Suppressor macrophage treated with lipopolysaccharide for 1 hour (primary cell): ENCODE results near the gene DHRS7B.
"Not testable (repeated sequence)": the region's sequence is repeated elsewhere in the genome, so short reads cannot be mapped to it uniquely, and the experiment has no call there.

Source experiments
- DNase-seq, 3 donors: peaks; one replicate each; pipeline ENCODE4 v3.0.0-alpha.2; 2020 to 2022

Gene DHRS7B

DNA sequence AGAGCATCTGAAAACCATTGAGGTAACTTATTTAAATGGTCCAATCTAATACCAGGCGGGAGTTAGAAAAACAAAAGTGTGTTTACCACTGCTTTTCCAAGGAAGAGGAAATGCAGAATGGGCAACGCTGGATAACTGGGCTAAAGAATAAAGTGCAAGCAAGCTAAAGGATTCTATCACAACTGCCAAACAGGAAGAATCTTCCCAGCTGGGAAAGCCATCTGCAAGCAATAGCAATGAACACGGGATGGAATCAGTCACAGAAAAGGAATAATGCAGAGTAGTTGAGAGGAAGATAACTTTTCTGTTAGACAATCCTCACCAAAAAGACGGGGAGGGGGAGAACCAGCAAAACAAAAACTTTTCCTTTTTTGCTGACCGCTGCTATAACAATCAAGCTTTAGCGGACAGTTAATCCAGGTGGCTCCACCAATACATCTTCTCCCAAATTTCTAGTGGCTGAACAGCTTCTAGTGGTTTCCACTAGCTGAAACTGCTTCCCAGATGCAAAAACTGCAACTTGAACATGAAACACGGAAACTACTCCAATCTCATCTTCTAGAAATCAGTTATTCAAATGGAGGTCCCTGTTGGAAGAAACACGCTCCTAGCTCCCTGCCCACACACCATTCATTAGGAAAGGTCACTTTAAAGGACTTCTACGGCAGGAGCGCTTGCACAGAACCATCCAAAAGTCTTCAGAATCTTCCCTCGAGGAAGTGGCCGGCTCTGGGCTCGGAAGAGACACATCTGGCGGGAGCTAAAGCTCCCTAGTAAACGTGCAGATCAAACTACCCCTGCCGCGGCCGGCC lies 86.3 kb downstream of the DHRS7B start:
- no peak for DNase-seq

DNA sequence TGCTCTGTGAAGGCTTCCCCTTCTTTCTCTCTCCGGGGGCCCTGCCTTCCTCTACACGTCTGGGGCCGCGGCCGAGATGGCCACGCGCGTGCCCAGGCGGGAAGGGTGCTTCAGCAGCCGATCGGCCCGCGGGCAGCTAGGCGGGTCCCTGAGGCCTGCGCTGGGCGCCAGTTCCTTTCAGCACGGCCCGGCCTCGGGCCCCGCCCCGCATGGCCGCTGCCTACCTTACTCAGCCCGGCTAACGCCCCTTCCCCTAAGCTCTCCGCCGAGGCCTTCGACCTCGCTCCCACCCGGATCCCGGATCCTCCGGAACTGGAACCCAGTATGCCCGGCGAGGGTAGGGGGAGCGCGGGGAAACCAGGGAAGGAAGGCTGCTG lies 86.9 kb downstream of the DHRS7B start:
- DNase-seq = peak; percentile 64 to 81 (median 68)

DNA sequence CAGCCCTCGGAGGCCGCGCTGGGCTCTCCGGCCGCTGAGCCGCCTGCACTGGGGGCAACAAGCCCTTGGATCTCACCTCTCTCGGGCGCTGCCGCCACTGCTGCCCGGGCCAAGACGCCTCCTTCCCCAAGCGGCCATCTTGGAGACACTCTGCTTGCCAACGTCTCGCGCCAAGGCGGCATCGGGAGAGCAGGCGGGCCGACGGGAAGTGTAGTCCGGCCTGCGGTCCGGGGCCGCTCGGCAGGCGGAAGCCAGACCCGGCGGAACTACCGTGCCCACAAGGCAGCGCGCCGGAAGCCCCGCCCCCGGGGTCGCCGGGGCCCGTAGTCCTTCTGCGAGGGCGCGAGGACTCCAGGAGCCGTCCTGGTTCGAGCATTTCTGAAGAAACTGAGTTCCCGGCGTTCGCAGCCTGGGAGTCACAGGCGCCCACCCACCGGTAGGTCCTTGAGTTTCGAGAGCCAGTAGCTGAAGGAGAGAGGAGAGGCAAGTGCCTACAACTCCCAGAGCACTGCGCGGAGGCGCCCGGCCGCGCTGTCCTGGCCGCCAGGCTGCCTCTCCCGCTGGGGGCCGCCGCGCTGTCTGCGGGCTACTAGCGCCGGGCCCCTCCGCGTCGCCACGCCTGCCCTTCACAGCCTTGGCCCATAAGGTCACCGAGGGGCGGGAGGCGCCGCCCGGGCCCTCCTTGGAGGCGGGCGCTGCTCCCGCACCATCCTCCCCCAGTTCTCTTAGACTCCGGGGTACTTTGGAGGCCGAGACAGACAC lies 87.4 kb downstream of the DHRS7B start, which contains the start of gene TMEM11:
TMEM11 (minus strand) TSS at position 147 of the 762 bp plus-strand sequence; CDS start at position 138, 9 bp downstream.
- peak; percentile 98 to 99 (median 98) for DNase-seq

DNA sequence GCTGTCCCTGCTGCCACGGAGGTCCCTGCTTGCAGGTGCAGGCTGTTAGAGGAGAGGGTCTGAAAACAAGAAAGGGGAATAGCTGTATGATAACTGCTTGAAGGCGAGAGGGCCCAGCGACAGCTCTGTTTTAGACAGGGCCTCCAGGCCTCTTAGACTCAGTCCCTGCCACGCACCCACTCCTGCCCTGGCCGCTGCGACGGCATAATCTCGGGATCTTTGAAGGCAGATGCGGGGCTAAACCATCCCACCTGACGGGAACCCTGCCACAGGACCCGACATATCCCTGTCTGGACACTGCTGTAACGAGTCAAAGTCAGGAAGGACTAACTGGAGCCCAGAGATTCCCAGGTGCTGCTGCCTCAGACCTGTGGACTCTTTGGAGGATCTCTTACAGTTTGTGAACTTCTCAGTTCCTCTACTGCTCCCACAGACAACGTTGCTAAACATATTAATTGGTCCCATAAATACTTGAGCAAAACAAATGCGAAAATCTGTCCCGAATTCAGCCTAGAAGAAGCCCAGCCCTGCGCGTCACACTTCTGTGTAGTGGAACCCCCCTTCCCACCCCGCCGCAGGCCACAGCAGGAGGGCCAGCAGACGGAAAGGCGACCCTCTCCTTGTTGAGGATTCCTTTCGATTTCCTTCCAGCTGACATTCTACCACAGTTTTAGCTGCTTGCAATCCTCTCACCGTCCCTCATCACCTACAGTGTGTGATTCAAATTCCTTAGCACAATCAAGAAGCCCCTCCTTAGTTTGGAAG lies 88.2 kb downstream of the DHRS7B start:
- peak; percentile 17 to 32 (median 26) for DNase-seq

DNA sequence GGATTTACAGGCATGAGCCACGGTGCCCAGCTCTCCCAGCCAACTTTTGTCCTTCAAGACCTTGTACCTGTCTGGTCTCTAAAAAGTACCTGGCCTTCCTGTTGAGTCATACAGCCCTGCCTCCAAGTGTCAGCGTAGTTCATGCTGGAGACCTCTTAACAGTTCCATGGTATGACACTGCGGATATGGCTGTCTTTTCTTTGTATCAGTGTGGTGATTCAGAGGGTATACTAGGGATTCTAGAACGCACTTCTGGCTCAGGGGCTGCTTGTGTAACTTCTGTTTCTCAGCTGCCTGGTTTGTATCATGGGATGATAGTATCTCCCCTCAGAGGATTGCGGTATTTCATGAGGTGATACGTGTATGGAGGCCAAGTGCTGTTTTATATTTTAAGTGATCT lies 89.2 kb downstream of the DHRS7B start:
- DNase-seq = no peak

DNA sequence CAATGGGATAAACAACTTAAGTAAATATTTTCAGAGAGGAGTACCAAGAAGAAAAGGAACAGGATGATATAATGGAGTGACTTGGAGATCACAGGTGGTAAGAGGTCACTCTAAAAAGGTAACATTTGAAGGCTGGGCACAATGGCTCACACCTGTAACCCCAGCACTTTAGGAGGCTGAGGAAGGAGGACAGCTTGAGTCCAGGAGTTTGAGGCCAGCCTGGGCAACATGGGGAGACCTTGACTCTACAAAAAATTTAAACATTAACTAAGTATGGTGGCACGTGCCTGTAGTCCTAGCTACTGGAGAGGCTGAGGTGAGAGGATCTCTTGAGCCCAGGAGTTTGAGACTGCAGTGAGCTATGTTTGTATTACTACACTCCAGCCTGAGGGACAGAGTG lies 90.6 kb downstream of the DHRS7B start:
- no peak for DNase-seq

DNA sequence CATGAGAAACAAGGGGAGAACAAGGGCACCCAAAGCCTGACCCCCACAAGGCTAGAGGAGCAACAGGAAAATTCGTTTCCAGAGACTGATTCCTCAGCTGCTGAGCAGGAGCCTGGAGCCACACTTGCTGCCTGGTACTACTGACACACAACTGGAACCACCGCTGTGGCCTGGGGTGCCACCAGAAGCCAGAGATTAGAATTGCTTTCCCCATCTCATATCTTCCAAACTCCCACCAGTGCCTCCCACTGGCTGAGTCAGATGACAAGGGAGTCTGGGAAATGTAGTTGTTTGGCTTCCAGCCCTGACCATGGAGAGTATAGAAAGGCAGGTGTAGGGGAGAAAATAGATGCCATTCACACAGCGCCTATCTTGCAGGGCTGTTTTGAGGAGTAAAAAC lies 91.3 kb downstream of the DHRS7B start:
- DNase-seq = peak; percentile 33 to 41 (median 35)

DNA sequence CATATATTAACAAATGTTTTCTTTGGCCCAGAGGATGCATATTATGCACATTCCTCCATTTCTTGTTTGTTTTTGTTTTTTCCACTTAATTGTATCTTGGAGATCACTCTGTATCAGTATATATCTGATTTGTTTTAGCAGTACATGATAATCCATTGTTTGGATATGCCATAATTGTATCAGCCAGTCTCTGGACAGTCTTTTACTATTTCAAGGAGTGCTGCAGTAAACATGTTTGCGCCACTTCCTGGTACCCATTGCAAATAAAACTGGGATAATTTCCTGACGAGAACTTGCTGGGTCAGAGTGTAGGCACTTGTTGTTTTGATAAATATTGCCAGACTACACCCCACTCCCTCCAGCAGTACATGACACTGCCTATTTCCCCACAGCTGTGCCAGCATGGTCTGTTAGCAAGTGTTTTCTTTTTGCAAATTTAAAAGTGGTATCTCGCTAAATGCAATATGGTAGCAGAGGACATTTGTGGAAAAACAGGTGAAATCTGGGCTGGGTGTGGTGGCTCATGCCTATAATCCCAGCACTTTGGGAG lies 92.1 kb downstream of the DHRS7B start:
- no peak for DNase-seq

DNA sequence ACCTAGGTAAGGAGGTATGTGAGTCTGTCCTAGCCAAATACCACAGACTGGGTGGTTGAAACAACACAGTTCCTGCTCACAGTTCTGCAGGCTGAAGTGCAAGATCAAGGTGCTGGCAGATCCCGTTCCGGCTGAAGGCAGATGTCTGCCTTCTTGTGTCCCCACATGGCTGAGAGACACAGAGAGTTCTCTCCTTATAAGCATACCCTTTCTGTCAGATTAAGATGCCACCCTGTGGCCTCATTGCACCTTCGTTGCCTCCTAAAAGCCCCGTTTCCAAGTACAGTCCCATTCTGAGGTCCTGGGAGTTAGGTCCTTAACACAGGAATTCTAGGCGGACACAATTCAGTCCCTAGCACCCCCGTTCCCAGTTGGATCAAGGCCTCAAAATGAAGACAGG lies 96.3 kb downstream of the DHRS7B start:
- DNase-seq = no peak

DNA sequence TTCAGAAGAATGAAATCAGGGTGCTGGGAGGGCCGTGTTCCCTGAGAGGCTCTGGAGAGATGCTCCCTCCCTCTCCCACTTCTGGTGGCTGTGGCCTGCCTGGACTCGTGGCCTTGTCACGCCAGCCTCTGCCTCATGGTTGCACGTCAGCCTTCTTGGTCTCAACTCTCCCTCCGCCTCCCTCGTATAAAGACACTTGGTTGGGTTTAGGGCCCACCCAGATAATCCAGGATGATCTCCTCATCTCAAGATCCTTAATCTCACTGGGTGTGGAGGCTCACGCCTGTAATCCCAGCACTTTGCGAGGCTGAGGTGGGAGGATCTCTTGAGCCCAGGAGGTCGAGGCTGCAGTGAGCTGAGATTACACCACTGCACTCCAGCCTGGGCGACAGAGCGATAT lies 100.5 kb downstream of the DHRS7B start:
- DNase-seq = not testable (repeated sequence)

DNA sequence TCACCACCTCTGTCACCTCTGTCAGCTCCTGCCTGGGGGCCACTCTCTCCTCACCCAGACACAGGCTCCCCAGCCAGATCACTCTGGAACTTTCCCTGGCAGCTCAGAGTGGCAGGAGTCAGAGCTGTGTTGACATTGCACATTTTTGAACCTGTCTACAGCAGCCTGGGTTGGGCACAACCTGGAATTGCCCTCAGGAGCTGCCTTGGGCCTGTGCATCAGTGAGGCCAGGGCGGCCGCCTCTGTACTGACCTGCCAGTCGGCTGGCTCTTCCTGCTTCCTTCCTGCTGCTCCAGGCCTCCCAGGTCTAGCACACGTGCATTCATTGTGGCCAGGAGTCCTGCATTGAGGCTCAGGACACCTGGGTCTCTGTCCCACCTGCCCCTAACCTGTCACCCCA lies 101.3 kb downstream of the DHRS7B start:
- no peak for DNase-seq

DNA sequence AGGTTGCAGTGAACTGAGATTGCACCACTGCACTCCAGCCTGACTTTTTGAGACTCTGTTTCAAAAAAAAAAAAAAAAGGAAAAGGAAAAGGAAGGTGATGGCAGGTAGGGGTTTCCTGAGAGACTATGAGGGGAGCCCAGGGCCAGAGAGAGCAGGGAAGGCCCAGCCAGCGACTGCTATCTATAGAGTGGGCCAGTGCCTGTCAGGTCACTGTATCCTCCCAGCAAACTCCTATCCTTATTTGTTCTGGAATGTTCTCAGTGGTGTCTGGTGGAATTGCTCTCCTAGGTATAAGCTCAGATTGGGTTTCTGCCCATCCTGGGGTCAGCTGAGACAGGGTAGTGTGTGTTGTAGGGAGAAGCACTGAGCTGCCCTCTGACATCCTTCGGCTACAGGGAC lies 102.1 kb downstream of the DHRS7B start:
- no peak for DNase-seq

DNA sequence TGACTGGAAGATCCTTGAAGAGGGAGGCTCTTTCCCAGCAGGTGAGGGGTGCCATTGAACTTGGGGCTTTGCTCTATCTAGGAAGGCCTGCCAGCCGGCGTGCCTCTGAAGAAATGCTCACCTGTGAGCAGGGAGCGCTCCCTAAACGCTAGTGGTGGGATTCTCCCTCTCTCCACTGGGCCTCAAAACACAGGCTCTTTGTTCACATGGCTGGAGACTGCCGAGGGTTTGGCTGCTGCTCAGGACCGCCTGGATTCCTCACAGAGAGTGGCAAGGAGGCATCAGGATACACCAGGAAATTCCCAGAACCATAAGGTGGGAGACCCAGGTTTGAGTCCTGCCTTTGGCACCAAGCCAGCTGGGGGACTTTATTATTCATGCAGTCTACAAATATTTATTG lies 104.8 kb downstream of the DHRS7B start:
- DNase-seq = no peak

DNA sequence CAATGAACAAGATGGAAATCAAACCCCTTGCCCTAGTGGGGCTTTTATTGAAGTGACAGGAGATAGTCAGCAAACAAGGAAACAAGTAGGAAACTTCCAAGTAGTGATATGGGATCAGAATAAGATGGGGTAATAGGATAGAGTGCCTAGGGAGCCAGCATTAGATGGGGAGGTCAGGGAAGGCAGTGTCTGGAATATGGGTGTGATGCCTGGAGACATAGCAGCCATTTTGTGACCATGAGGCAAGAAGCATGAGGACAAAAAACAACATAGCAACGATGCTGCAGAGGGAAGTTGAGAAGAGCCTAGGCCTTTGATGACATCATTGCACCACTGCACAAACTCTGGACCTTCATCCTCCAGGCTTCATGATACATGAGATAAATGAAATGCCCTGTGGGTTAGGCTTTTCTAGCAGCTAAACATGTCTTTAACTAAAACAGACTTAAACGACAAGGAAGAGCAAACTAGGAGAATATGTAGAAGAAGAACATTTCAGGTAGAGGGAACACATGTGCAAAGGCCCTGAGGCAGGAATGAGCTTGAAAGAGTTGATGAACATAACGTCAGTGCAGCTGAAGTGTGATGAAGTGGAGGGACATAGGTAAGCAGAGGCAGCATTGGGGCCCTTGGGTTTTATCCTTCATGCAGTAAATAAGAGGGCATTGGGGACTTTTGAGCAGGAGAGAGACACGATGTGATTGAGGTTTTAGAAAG lies 105.4 kb downstream of the DHRS7B start:
- DNase-seq = no peak

DNA sequence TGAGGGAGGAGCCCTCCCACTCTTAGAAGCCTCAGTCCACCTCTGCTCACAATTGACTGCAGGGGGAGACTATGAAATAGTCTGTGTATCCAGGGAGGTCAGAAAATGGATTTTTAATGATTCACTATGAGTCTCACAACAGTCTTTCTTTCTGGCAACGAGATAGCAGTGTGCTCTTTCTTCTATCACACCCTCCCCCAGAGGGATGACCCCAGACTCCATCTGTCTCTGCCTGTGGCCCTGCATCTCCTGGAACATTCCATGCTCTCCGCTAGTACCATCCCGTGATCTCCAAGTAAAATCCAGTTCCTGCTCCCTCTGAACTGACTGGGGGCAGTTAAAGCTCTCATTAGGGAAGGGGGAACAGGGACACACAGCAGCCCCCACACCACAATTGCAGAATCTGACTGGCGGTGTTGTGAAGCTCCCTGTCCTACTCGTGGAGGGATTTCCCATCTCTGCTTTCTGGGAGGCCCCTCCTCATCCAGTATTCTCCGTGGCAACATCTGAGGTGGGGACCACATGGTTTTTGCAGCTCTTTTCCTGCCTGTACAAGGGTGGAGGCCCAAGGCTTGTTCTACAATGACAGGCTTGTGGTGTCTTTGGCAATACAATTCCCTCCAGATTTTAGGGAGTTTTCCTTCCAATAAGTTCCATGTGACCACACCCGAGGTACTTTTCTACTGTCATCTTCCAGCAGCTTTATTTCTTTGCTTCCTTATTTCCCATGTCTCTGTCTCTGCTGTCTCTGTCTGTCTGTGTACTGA lies 107.0 kb downstream of the DHRS7B start:
- DNase-seq = peak in 1 of 3 donors; percentile 16

DNA sequence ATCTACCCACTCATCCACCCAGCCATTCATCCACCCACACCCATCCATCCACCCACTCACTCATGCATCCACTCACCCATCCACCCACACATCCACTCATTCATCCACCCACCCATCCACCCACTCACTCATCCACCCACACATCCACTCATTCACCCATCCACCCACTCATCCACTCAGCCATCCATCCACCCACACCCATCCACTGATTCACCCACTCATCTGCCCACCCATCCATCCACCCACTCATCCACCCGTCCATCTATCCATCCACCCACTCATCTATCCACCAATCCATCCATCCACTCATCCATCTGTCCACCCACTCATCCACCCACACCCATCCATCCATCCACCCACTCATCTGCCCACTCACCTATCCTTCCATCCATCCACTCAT lies 109.2 kb downstream of the DHRS7B start:
- DNase-seq = no peak

DNA sequence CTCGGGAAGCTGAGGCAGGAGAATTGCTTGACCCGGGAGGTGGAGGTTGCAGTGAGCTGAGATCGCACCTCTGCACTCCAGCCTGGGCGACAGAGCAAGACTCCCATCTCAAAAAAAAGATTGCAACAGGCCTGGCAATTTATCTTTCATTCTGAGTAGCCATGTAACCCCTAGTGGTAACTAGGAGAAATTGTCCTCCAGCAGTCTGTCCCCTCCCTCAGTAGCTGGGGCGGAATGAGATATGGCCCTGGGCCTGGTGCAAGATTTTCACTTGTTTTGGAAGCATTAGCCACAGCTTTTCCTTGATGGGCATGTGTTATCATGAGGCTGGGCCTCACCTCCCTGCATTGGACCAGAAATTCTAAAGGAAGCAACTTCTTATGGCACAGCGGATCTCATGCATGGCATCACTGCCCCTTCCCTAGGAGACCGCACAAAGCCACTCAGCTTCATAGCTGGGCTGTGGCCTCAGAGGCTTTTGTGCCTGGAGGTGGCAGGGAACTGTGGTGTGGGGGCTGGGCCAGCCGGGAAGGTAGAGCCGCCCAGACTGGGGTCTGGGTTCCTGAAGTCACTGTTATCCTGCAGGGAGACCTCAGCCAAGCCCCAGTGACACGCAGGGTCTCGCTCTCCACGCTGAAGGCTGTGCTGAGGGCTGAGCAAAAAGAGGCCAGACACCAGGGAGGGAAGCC lies 113.1 kb downstream of the DHRS7B start:
- peak; percentile 23 to 45 (median 44) for DNase-seq

DNA sequence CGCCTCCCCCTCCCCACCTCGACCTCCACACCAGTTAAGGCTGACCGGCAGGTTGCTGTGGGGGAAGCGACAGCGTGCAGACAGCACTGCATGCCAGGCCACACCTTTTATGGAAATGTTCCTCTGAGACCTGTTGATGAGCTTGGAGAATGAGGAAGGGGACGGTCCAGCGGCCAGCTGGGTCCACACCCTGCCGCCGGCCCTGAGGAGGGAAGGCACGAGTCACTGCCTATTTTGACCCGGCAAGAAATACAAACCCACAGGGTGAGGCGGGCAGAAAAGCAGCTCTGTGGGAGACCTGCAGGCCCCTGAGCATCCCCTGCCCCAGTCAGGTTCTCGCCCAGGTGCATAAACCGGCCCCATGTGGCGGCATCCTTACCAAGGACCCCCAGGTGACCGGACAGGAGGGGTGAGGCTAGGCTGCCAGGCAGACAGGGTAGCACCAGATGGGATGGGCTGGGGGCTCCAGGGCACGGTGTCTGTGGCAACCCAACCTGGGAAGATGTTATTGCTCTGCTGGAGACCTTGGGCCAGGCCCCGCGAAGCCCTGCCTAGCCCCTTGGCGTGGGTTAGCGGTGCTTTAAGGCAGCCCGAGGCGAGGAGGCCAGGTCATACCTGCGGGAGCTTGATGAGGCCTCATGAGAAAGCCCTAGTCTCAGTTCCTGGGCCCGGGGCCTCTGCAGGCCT lies 113.7 kb downstream of the DHRS7B start:
- no peak for DNase-seq
